GM12878 (cell line): Measurements from ENCODE around the gene S100A10. TPM values are rescaled to one million over a fixed set of nuclear protein-coding genes. Genes with fewer than 3 reads are reported as not detected.

Experiments
- ATAC-seq: fragments of 200-7000 bp; cut with Tn5 transposase; 3 replicates; pipeline ENCODE4 v1.9.1; 2020; ENCODE audit warnings: mild to moderate bottlenecking, moderate library complexity
- BruUV-seq: library from RNA; stranded (reverse); fragments of 400-500 nt; replicated peaks from 2 replicates; lab custom pipeline; 2021; lab: Mats Ljungman, UMichigan
- CTCF ChIA-PET: fragments of 300-600 bp; sonication (Branson Sonifier 250); formaldehyde crosslinking; extraction: SDS; loops from one replicate; lab custom pipeline; 2021; ENCODE audit warnings: inconsistent platforms; lab: Yijun Ruan, JAX
- POLR2A ChIA-PET: fragments of 350-600 bp; formaldehyde crosslinking; extraction: SDS; loops from one replicate; lab custom pipeline; 2021; ENCODE audit warnings: inconsistent platforms; lab: Charles Lee
- RAD21 ChIA-PET: fragments of 300-600 bp; sonication (Branson Sonifier 250); formaldehyde crosslinking; loops from one replicate; lab custom pipeline; 2023; ENCODE audit warnings: antibody characterized with exemption; ENCODE audit not compliant: unreplicated experiment; lab: Charles Lee
- SMC1A ChIA-PET: fragments of 300-600 bp; sonication (Branson Sonifier 250); formaldehyde crosslinking; loops from one replicate; lab custom pipeline; 2023; ENCODE audit not compliant: unreplicated experiment, uncharacterized antibody; lab: Charles Lee
- DNase-seq: peaks from one replicate; pipeline ENCODE4 v3.0.0-alpha.2; 2011; ENCODE audit warnings: low read depth, low spot score
- FAIRE-seq: peaks from 3 replicates; lab custom pipeline; 2011; peaks lifted over from hg19 to GRCh38; lab: Jason Lieb, UNC
- H2AFZ ChIP-seq: 2 replicates; pipeline ENCODE4 v1.6.0; 2011; ENCODE audit warnings: low read depth, low read length, control low read depth; ENCODE audit not compliant: control insufficient read depth
- H3K27ac ChIP-seq: 2 replicates; pipeline ENCODE4 v1.5.1; 2011; ENCODE audit warnings: control low read depth; ENCODE audit not compliant: control insufficient read depth, insufficient read depth
- H3K27me3 ChIP-seq, 2 experiments: replicated peaks in 1 of 2; 2 replicates each; pipeline versions ENCODE4 v1.6.0 to v1.6.1; 2011; ENCODE audit warnings: low read length in 1 of 2; ENCODE audit not compliant: control insufficient read depth in 2 of 2, insufficient read depth in 2 of 2
- H3K36me3 ChIP-seq, 2 experiments: 2 replicates each; pipeline ENCODE4 v1.5.1; 2011; ENCODE audit warnings: low read length in 1 of 2; ENCODE audit not compliant: control insufficient read depth in 2 of 2, insufficient read depth in 2 of 2
- H3K4me1 ChIP-seq: 2 replicates; pipeline ENCODE4 v1.6.1; 2011; ENCODE audit warnings: mild to moderate bottlenecking, low read length, moderate library complexity, mixed read lengths; ENCODE audit not compliant: control insufficient read depth, insufficient read depth
- H3K4me2 ChIP-seq: 2 replicates; pipeline ENCODE4 v1.6.0; 2011; ENCODE audit warnings: control low read depth; ENCODE audit not compliant: control insufficient read depth, insufficient read depth
- H3K4me3 ChIP-seq: fragments of 200-600 bp; sonication (generic); 2 replicates; pipeline ENCODE4 v1.5.1; 2016
- H3K79me2 ChIP-seq: 2 replicates; pipeline ENCODE4 v1.6.0; 2011; ENCODE audit warnings: low read length; ENCODE audit not compliant: control insufficient read depth, insufficient read depth
- H3K9ac ChIP-seq: 2 replicates; pipeline ENCODE4 v1.8.0; 2011; ENCODE audit warnings: low read length, control low read depth, mixed read lengths; ENCODE audit not compliant: control insufficient read depth, insufficient read depth
- H3K9me3 ChIP-seq: replicated peaks from 3 replicates; pipeline ENCODE4 v1.5.1; 2011; ENCODE audit warnings: mild to moderate bottlenecking, low read length; ENCODE audit not compliant: control insufficient read depth, insufficient read depth
- H4K20me1 ChIP-seq: 2 replicates; pipeline ENCODE4 v1.6.0; 2011; ENCODE audit not compliant: control insufficient read depth, insufficient read depth
- RBBP5 ChIP-seq: fragments of 200-600 bp; sonication (generic); conservative IDR thresholded peaks from 2 replicates; pipeline ENCODE4 v1.6.1; 2016
- TAF1 ChIP-seq: IDR thresholded peaks from 2 replicates; pipeline ENCODE4 v1.6.1; 2011; ENCODE audit warnings: mild to moderate bottlenecking, low read depth, low read length, borderline replicate concordance
- ZNF217 ChIP-seq: fragments of 450-650 bp; IDR thresholded peaks from 2 replicates; pipeline ENCODE4 v1.6.1; 2017; ENCODE audit warnings: antibody characterized with exemption, mild to moderate bottlenecking
- WGBS: methylation state at CpG from one replicate; pipeline ENCODE4 v1.1.6; 2016; ENCODE audit warnings: low lambda C conversion rate; ENCODE audit not compliant: insufficient replicate concordance, insufficient coverage; ENCODE audit errors: missing lambda C conversion rate; 5-methylcytosine and 5-hydroxymethylcytosine counted together
- in situ Hi-C: fragments of 300-500 bp; cut with MboI; formaldehyde crosslinking; loops from 9 replicates; pipeline ENCODE4 v1.14.3; 2018; ENCODE audit warnings: mixed read lengths
- intact Hi-C: fragments of 100-400 bp; cut with micrococcal nuclease; formaldehyde crosslinking; loops from one replicate; pipeline ENCODE4 v1.14.2; 2022; ENCODE audit not compliant: unreplicated experiment
- polyA plus RNA-seq, 11 experiments: library from polyadenylated mRNA; depleted of rRNA in 4 of 11; unstranded in 6 of 11; stranded (reverse) in 5 of 11; fragments of >200 nt; fragmentation: Nextera tagmentation in 4 of 11; fragmentation: Illumina TruSeq in 1 of 11; extraction: Ambion mirVana in 4 of 11; extraction: Trizol in 1 of 11; gene quantifications; 1 replicate in 1 of 11; 2 replicates in 10 of 11; pipeline versions ENCODE4 v1.2.1 to v1.2.3, GENCODE V29; 2011 to 2016; ENCODE audit warnings: inconsistent platforms in 2 of 11, missing spikeins in 2 of 11, low read depth in 1 of 11
- total RNA-seq, 4 experiments: library from RNA; depleted of rRNA in 3 of 4; stranded (reverse); fragments of >200 nt in 3 of 4; fragmentation: Illumina TruSeq in 1 of 4; extraction: Trizol in 1 of 4; gene quantifications; 2 replicates each; pipeline versions ENCODE4 v1.2.1 to v1.2.3, GENCODE V29; 2013 to 2021
- TF ChIP-seq, protein P1 (sequence below): fragments of 450-650 bp; formaldehyde crosslinking; IDR thresholded peaks from 2 replicates; pipeline ENCODE4 v1.5.0; 2022; ENCODE audit warnings: mild to moderate bottlenecking, missing genetic modification characterization
- TF ChIP-seq, protein P2 (sequence below): fragments of 450-650 bp; IDR thresholded peaks from 2 replicates; pipeline ENCODE4 v1.6.1; 2018; ENCODE audit warnings: borderline replicate concordance, mild to moderate bottlenecking; ENCODE audit not compliant: partially characterized antibody

The S100A10 gene
- total and polyA plus RNA-seq, 10 of the 15 experiments (the other 5 are each of a cell fraction or from before 2014, with no cell fraction given) = 0.18 to 2.8 (median 0.61) TPM; not detected in 2

DNA sequence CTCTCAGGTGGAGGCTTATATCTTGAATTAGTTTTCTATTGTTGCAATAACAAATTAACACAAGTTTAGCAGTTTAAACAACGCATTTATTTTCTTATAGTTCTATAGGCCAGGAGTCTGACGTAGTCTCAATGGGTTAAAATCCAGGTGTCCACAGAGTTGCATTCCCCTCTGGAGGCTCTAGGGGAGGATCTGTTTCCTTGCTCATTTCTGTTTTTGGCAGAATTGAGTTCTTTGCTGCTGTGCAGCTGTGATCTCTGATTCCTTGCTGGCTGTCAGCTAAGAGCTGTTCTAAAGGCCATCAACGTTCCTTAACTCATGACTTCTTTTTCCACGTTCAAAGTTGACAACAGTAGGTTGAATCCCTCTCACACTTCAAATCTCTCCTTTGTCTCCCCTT lies 31.8 kb downstream of the S100A10 start (continued):
- TF ChIP-seq, protein P1, sequence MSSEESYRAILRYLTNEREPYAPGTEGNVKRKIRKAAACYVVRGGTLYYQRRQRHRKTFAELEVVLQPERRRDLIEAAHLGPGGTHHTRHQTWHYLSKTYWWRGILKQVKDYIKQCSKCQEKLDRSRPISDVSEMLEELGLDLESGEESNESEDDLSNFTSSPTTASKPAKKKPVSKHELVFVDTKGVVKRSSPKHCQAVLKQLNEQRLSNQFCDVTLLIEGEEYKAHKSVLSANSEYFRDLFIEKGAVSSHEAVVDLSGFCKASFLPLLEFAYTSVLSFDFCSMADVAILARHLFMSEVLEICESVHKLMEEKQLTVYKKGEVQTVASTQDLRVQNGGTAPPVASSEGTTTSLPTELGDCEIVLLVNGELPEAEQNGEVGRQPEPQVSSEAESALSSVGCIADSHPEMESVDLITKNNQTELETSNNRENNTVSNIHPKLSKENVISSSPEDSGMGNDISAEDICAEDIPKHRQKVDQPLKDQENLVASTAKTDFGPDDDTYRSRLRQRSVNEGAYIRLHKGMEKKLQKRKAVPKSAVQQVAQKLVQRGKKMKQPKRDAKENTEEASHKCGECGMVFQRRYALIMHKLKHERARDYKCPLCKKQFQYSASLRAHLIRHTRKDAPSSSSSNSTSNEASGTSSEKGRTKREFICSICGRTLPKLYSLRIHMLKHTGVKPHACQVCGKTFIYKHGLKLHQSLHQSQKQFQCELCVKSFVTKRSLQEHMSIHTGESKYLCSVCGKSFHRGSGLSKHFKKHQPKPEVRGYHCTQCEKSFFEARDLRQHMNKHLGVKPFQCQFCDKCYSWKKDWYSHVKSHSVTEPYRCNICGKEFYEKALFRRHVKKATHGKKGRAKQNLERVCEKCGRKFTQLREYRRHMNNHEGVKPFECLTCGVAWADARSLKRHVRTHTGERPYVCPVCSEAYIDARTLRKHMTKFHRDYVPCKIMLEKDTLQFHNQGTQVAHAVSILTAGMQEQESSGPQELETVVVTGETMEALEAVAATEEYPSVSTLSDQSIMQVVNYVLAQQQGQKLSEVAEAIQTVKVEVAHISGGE (CRISPR knock-in tag) = no peak

DNA sequence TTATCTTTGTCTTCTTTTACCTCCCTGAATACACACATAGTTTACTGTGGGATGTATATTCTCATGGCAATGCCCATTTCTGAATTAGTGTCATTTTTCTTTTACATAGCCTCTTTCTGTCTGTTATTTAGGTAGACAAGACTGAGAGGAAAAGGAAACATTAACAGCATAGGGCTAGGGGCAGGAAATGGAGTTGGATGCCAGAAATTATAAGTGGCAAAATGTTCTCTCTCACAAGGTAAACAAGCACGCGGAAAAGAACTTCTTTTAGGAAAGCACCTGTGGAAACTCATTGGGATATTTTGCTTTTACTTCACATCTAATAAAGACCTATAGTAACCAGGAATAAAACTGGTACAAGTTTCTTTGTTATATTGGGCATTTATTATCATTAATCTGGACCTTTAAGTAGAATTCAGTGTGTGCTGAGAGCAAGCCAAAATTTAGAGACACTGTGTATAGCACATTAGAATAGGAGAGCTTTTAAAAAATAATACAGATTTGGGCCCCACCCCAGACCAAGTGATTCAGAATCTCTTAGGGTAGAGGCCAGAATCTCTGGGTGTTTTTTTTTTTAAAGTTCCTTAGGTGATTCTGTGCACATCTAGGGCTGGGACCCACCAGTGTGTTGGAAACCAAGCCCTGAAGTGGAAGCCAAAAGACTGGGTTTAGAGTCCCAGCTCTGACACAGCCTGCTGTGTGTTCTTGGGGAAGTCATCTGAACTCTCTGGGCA lies 32.7 kb downstream of the S100A10 start:
- Histone ChIP-seq H3K27me3 (peaks cover 0 to 3% of the 10 kb centered on the region in 2 experiments; a peak in 1 of 4 replicates), H3K36me3 (no peaks in the 10 kb centered on the region), H3K4me3 (no peak overlapping the region), H3K4me2 (no peak overlapping the region), H3K27ac (no peak overlapping the region), H3K9me3 (no peaks in the 10 kb centered on the region), H3K9ac (no peak overlapping the region), H3K4me1 (no peaks in the 10 kb centered on the region), H3K79me2 (no peaks in the 10 kb centered on the region)
- no peak for DNase-seq
- CTCF ChIA-PET = no interaction called here
- ATAC-seq = no peak
- no peak for FAIRE-seq
- BruUV-seq = no TSS peak
- POLR2A ChIA-PET = no interaction called here
- RAD21 ChIA-PET = no interaction called here
- in situ Hi-C loops = no loop called here
- intact Hi-C loops = no loop called here
- TF ChIP-seq, protein P2, sequence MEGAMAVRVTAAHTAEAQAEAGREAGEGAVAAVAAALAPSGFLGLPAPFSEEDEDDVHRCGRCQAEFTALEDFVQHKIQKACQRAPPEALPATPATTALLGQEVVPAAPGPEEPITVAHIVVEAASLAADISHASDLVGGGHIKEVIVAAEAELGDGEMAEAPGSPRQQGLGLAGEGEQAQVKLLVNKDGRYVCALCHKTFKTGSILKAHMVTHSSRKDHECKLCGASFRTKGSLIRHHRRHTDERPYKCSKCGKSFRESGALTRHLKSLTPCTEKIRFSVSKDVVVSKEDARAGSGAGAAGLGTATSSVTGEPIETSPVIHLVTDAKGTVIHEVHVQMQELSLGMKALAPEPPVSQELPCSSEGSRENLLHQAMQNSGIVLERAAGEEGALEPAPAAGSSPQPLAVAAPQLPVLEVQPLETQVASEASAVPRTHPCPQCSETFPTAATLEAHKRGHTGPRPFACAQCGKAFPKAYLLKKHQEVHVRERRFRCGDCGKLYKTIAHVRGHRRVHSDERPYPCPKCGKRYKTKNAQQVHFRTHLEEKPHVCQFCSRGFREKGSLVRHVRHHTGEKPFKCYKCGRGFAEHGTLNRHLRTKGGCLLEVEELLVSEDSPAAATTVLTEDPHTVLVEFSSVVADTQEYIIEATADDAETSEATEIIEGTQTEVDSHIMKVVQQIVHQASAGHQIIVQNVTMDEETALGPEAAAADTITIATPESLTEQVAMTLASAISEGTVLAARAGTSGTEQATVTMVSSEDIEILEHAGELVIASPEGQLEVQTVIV = no peak
- no peak for TF ChIP-seq ZNF217
- no peak for TF ChIP-seq RBBP5
- TF ChIP-seq TAF1 = no peak
- TF ChIP-seq, all 136 proteins: peak for 0
- Histone ChIP-seq H2AFZ (no peak overlapping the region), H4K20me1 (no peaks in the 10 kb centered on the region)
- WGBS = 100% methylated on average over 2 of the region's 2 CpGs
- SMC1A ChIA-PET = no interaction called here
